Duodenal mucosa (tissue), 2 donors: ENCODE results near the gene MKRN2OS.

Experiments
- H3K27ac ChIP-seq: one replicate; pipeline ENCODE4 v1.7.0; 2013; ENCODE audit warnings: low read depth, low read length
- H3K27me3 ChIP-seq, 2 donors: one replicate each; pipeline ENCODE4 v1.7.0; 2013; ENCODE audit warnings: low read length in 2 of 2, control low read depth in 1 of 2; ENCODE audit not compliant: insufficient read depth in 2 of 2, control insufficient read depth in 1 of 2
- H3K36me3 ChIP-seq, 2 donors: one replicate each; pipeline ENCODE4 v1.7.0; 2013; ENCODE audit warnings: low read length in 2 of 2, control low read depth in 1 of 2; ENCODE audit not compliant: insufficient read depth in 2 of 2, control insufficient read depth in 1 of 2
- H3K4me1 ChIP-seq, 2 donors: one replicate each; pipeline ENCODE4 v1.7.0; 2013; ENCODE audit warnings: low read length in 2 of 2, control low read depth in 1 of 2; ENCODE audit not compliant: insufficient read depth in 2 of 2, control insufficient read depth in 1 of 2
- H3K4me3 ChIP-seq, 2 donors: one replicate each; pipeline ENCODE4 v1.7.0; 2013; ENCODE audit warnings: low read length in 2 of 2, low read depth in 1 of 2
- H3K9ac ChIP-seq, 2 donors: one replicate each; pipeline ENCODE4 v1.7.0; 2013; ENCODE audit warnings: low read length in 2 of 2, low read depth in 1 of 2
- H3K9me3 ChIP-seq, 2 donors: one replicate each; pipeline ENCODE4 v1.7.0; 2013; ENCODE audit warnings: low read length in 2 of 2, control low read depth in 1 of 2; ENCODE audit not compliant: control insufficient read depth in 1 of 2

Gene MKRN2OS

GRCh38 chr3:12503126-12503957 lies 42.0 kb downstream of the MKRN2OS start:
- H3K36me3 ChIP-seq = peaks cover 24 to 72% of the 10 kb centered on the region in 2 donors
- H3K4me3 ChIP-seq = no peak overlapping the region
- no peak overlapping the region for H3K27ac ChIP-seq
- H3K9me3 ChIP-seq = no peaks in the 10 kb centered on the region
- no peaks in the 10 kb centered on the region for H3K27me3 ChIP-seq
- no peak overlapping the region for H3K9ac ChIP-seq
- no peaks in the 10 kb centered on the region for H3K4me1 ChIP-seq

GRCh38 chr3:12501360-12502020 lies 43.8 kb downstream of the MKRN2OS start:
- Histone ChIP-seq H3K4me3 (no peak overlapping the region), H3K9me3 (no peaks in the 10 kb centered on the region), H3K27me3 (no peaks in the 10 kb centered on the region), H3K4me1 (no peaks in the 10 kb centered on the region), H3K36me3 (peaks cover 19 to 81% of the 10 kb centered on the region in 2 donors), H3K27ac (no peak overlapping the region), H3K9ac (no peak overlapping the region)

- Histone ChIP-seq H3K36me3 (peaks cover 26 to 73% of the 10 kb centered on the region in 2 donors), H3K4me3 (no peak overlapping the region), H3K27ac (no peak overlapping the region), H3K4me1 (no peaks in the 10 kb centered on the region), H3K9ac (no peak overlapping the region), H3K9me3 (no peaks in the 10 kb centered on the region), H3K27me3 (no peaks in the 10 kb centered on the region)
These were observed 45.8 kb downstream of the MKRN2OS start for GRCh38 chr3:12499474-12499873.

GRCh38 chr3:12496453-12496761 lies 48.9 kb downstream of the MKRN2OS start:
- H3K9me3 ChIP-seq = no peaks in the 10 kb centered on the region
- no peak overlapping the region for H3K4me3 ChIP-seq
- H3K36me3 ChIP-seq = peaks cover 22 to 64% of the 10 kb centered on the region in 2 donors
- no peak overlapping the region for H3K9ac ChIP-seq
- H3K27ac ChIP-seq = no peak overlapping the region
- no peaks in the 10 kb centered on the region for H3K27me3 ChIP-seq
- no peaks in the 10 kb centered on the region for H3K4me1 ChIP-seq

DNA sequence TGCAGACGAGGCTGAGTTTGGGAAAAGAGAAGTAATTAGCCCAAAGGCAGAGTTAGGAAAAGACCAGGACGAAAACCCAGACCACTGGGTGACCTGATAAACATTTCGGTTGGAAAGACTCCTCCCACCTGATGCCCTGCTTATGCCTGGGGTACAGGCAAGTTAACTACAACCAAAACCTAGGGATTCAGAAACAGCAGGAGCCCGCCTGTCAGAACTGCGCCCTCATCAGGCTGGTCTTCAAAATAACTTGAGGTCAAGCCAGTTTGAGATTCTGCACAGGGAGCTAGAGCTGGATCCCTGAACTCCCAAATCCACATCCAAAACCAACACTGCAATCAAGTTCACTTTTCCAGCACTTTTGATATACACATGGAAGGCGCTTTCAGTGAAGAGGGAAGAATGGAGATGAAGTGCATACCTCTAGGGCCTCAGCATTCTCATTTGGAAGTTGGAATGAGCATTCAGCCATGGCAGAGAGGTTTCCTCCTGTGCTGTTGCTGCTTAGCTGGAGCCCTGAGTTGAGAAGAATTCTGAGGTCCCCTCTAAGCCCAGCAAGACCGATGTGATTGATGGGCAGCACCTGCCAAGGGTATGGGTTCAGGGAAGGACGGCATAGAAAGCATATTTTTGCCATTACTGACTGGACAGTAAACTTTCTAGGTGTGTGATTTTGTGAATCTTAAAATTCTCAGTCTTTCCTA lies 49.4 kb downstream of the MKRN2OS start:
- no peaks in the 10 kb centered on the region for H3K9me3 ChIP-seq
- H3K27me3 ChIP-seq = no peaks in the 10 kb centered on the region
- peaks cover 22 to 59% of the 10 kb centered on the region in 2 donors for H3K36me3 ChIP-seq
- no peak overlapping the region for H3K27ac ChIP-seq
- H3K9ac ChIP-seq = no peak overlapping the region
- no peaks in the 10 kb centered on the region for H3K4me1 ChIP-seq
- H3K4me3 ChIP-seq = no peak overlapping the region

GRCh38 chr3:12490547-12490946 lies 54.8 kb downstream of the MKRN2OS start:
- no peak overlapping the region for H3K27ac ChIP-seq
- no peak overlapping the region for H3K4me3 ChIP-seq
- H3K36me3 ChIP-seq = peaks cover under 1 to 24% of the 10 kb centered on the region in 2 donors
- peaks cover 0 to 6% of the 10 kb centered on the region in 2 donors for H3K4me1 ChIP-seq
- no peaks in the 10 kb centered on the region for H3K9me3 ChIP-seq
- no peaks in the 10 kb centered on the region for H3K27me3 ChIP-seq
- no peak overlapping the region for H3K9ac ChIP-seq

DNA sequence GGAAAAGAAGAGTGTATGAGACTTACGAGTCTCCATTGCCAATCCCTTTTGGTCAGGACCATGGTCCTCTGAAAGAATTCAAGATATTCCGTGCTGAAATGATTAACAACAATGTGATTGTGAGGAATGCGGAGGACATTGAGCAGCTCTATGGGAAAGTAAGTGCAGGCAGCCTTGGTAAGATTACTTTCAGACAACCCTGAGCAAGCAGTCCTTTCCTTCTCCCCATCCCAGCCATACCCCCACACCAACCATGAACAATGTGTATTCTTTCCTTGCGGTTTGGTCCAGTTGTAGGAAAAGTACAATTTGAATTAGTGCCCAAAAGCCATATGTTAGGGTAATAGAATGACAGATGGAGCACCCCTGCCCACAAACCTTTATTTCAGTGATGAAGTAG lies 55.5 kb downstream of the MKRN2OS start:
- peaks cover 0 to 24% of the 10 kb centered on the region in 2 donors for H3K36me3 ChIP-seq
- no peak overlapping the region for H3K27ac ChIP-seq

More for the DNA sequence above, 55.5 kb downstream of the MKRN2OS start:
- Histone ChIP-seq H3K4me3 (no peak overlapping the region), H3K27me3 (no peaks in the 10 kb centered on the region), H3K9me3 (no peaks in the 10 kb centered on the region), H3K4me1 (peaks cover 6 to 13% of the 10 kb centered on the region in 2 donors), H3K9ac (no peak overlapping the region)
